Measurements from ENCODE around the gene STYK1.
A peak's percentile ranks its signal among the peaks of the same experiment; 100 is the strongest.

Gene STYK1

GRCh38 chr12:10673659-10674384 lies at the start of gene STYK1:
STYK1 (minus strand) TSS chr12:10674052; CDS start chr12:10634618, 39,434 bp downstream.
- DNase-seq (ENCODE audit: low read depth, low spot score): peak; percentile 30

GRCh38 chr12:10722905-10723746 lies 49.3 kb upstream of the STYK1 start, which contains the start of gene YBX3:
YBX3 (minus strand) TSS chr12:10723323; CDS start chr12:10723111, 212 bp downstream.
- DNase-seq (ENCODE audit: low read depth, low spot score): no peak

- no peak for DNase-seq (ENCODE audit: low read depth, low spot score)
These were observed 48.7 kb upstream of the STYK1 start for GRCh38 chr12:10722502-10722904.

- no peak for DNase-seq (ENCODE audit: low read depth, low spot score)
These were observed 48.0 kb upstream of the STYK1 start for GRCh38 chr12:10721651-10722501.

- no peak for DNase-seq (ENCODE audit: low read depth, low spot score)
These were observed 47.3 kb upstream of the STYK1 start for GRCh38 chr12:10720974-10721650.

GRCh38 chr12:10719482-10719881 lies 45.6 kb upstream of the STYK1 start:
- no peak for DNase-seq (ENCODE audit: low read depth, low spot score)

GRCh38 chr12:10718279-10718821 lies 44.5 kb upstream of the STYK1 start:
- DNase-seq (ENCODE audit: low read depth, low spot score): no peak

GRCh38 chr12:10717410-10717809 lies 43.6 kb upstream of the STYK1 start:
- DNase-seq (ENCODE audit: low read depth, low spot score): no peak

GRCh38 chr12:10716704-10717315 lies 43.0 kb upstream of the STYK1 start:
- DNase-seq (ENCODE audit: low read depth, low spot score): no peak

GRCh38 chr12:10716277-10716676 lies 42.4 kb upstream of the STYK1 start:
- no peak for DNase-seq (ENCODE audit: low read depth, low spot score)

- no peak for DNase-seq (ENCODE audit: low read depth, low spot score)
These were observed 41.6 kb upstream of the STYK1 start for GRCh38 chr12:10715491-10715890.

GRCh38 chr12:10709808-10710207 lies 36.0 kb upstream of the STYK1 start:
- DNase-seq (ENCODE audit: low read depth, low spot score): no peak

GRCh38 chr12:10708862-10709261 lies 35.0 kb upstream of the STYK1 start:
- no peak for DNase-seq (ENCODE audit: low read depth, low spot score)

GRCh38 chr12:10705655-10706054 lies 31.8 kb upstream of the STYK1 start:
- DNase-seq (ENCODE audit: low read depth, low spot score): no peak

- DNase-seq (ENCODE audit: low read depth, low spot score): no peak
These were observed 28.0 kb upstream of the STYK1 start for GRCh38 chr12:10701843-10702242.

- DNase-seq (ENCODE audit: low read depth, low spot score): no peak
These were observed 27.4 kb upstream of the STYK1 start for GRCh38 chr12:10701131-10701681.

- DNase-seq (ENCODE audit: low read depth, low spot score): no peak
These were observed 26.7 kb upstream of the STYK1 start for GRCh38 chr12:10700581-10700980.

GRCh38 chr12:10697862-10698261 lies 24.0 kb upstream of the STYK1 start:
- no peak for DNase-seq (ENCODE audit: low read depth, low spot score)

GRCh38 chr12:10697156-10697555 lies 23.3 kb upstream of the STYK1 start:
- DNase-seq (ENCODE audit: low read depth, low spot score): no peak

GRCh38 chr12:10690906-10691305 lies 17.1 kb upstream of the STYK1 start:
- DNase-seq (ENCODE audit: low read depth, low spot score): no peak
